HG02588 (cell line): Measurements from ENCODE around the gene NXN.
A peak's percentile ranks its signal among the peaks of the same experiment; 100 is the strongest.

Experiments used
- ATAC-seq: cut with Tn5 transposase; IDR thresholded peaks from one replicate; pipeline ENCODE4 v1.9.1; 2021; ENCODE audit warnings: mild to moderate bottlenecking, moderate library complexity; ENCODE audit not compliant: unreplicated experiment

The NXN gene

GRCh38 chr17:979539-980405 is at the start of gene NXN:
Gene NXN, minus strand, starts transcription at chr17:979776.
- ATAC-seq, result peak; percentile 65

- no peak for ATAC-seq
Observed at GRCh38 chr17:1027044-1027443, 47.5 kb upstream of the NXN start.

GRCh38 chr17:1026599-1026975 is 47.0 kb upstream of the NXN start:
- no peak for ATAC-seq

GRCh38 chr17:1025733-1026598 is 46.4 kb upstream of the NXN start:
- no peak for ATAC-seq

- ATAC-seq, result no peak
Observed at GRCh38 chr17:1024076-1024475, 44.5 kb upstream of the NXN start.

GRCh38 chr17:1022278-1023024 is 42.9 kb upstream of the NXN start:
- no peak for ATAC-seq

- ATAC-seq, result no peak
Observed at GRCh38 chr17:1021147-1021546, 41.6 kb upstream of the NXN start.

GRCh38 chr17:1019451-1019850 is 39.9 kb upstream of the NXN start:
- no peak for ATAC-seq

- ATAC-seq, result no peak
Observed at GRCh38 chr17:1018547-1018946, 39.0 kb upstream of the NXN start.

- no peak for ATAC-seq
Observed at GRCh38 chr17:1013729-1014090, 34.1 kb upstream of the NXN start.

GRCh38 chr17:1012823-1013728 is 33.5 kb upstream of the NXN start:
- no peak for ATAC-seq

- no peak for ATAC-seq
Observed at GRCh38 chr17:1011760-1012735, 32.5 kb upstream of the NXN start.

GRCh38 chr17:1011138-1011537 is 31.6 kb upstream of the NXN start:
- no peak for ATAC-seq

GRCh38 chr17:1010586-1010985 is 31.0 kb upstream of the NXN start:
- no peak for ATAC-seq

GRCh38 chr17:1010086-1010450 is 30.5 kb upstream of the NXN start:
- ATAC-seq, result no peak

- ATAC-seq, result no peak
Observed at GRCh38 chr17:1009229-1010085, 29.9 kb upstream of the NXN start.

- ATAC-seq, result no peak
Observed at GRCh38 chr17:1008008-1008761, 28.6 kb upstream of the NXN start.
